Stimulated activated CD8-positive, alpha-beta memory T cell treated with anti-CD3 and anti-CD28 coated beads, Interleukin-7, amount 100 ng/mL, for 1 hour (primary cell): Measurements from ENCODE around the gene WNT3A.

Source experiments
- DNase-seq, 2 donors: peaks; one replicate each; pipeline ENCODE4 v3.0.0-alpha.2; 2020; ENCODE audit warnings: low read depth in 2 of 2

The WNT3A gene

DNA sequence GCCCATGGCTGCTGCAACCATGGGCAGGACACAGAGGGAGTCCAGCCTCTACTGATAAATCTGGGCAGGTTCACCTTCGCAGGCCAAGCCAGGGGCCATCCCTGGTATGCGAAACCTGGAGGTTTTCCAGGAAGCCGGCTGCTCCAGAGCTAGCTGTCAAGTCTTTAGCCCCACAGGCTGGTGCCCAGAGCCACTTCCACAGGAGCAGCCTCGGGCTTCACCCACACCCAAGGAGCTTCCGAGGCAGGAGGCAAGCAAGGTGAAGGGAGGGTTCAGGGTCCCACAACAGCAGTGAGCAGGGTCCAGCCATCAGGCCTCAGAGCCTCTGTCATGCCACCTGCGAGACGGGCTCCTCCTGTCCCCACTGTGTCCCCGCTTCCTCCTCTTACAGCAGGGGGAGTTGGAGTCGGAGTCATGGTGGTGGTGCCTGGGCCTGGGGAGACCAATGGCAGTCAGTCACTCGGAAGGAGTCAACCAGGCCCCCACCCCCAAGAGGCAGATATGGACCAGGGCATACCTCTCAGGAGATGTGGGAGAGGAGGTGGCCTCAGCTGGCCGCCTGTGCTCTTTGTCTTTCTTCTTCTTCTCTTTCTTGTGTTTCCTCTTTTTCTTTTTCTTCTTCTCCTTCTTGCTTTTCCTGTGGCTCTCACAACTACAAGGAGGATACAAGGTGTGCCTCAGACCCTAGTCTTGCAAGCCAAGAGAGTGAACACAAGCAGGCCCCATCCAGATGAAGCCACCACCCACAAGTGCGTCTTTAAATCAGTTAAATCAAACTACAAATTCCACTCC is 94.2 kb downstream of the WNT3A start:
- no peak for DNase-seq

- no peak for DNase-seq
Observed at GRCh38 chr1:228101614-228101993, 94.8 kb downstream of the WNT3A start.

DNA sequence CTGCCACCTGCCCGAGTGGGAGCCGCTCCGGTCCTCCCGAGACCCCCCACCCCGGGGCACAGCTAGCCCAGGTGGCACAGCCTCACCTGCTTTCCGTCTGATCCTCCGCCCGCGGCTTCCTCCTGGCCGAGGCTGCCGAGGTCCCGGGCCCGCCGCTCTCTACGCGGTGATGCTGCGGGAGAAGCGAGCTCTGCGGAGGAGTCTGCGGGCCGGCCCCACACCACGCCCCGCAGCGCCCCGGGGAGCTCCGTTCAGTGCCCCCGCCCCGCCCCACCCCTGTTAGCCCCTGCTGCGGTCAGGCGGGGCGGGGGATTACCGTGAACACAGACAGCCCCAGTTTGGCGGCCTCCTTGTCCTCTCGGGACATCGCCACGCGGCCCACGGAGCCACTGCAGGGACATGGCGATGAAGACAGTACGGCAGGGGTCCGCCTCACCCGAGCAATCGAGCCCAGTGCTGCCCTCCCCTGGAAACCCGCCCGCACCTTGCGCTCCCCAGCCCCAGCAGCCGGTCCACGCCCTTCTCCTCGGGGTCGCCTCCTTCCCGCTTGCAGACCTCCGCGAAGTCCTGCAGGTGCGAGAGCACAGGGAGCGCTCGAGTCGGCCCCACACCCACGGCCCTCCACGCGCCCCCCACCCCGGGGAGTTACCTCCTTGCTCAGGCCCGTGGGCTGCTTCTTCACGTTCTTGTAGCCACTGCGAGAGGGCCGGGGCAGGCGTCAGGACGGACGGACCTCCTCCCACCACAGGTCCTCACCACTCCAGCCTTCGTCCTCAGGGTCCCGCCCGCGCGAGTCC is 95.4 kb downstream of the WNT3A start:
- DNase-seq: no peak

DNA sequence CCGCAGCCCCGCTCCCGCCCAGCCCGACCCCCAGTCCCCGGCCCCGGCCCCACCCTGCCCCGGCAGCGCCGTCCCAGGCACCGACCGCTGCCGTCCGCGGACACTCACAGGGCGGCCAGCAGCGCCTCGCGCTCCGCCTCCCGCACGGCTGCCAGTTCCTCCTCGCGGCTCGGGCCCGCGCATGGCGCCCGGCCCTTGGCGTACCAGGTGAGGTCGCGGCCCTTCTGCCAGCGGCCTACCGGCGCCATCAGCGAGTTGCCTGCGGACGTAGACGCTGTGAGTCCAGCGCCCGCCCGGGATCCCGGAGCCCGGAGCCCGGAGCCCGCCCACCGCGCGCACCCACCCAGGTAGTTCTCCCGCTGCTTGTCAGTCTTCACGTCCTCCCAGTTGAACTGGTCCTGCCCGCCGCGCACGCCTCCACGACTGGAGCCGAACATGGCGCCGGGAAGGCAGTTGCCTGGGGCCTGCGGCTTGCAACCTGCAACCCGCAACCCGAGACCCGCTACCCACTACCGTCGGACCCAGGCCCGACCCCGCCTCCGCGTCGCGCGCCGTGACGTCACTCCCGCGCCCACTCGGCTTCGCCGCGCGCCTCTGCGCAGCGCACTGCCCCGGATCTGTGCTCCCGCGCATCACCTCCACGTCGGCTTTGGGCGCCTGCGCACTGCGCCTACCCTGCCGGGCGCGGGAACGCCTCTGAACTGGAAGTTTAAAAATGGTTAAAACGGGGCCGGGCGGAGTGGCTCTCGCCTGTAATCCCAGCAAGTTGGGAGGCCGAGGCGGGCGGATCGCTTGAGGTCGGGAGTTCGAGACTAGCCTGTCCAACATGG is 96.2 kb downstream of the WNT3A start, which contains the start of gene C1orf35:
C1orf35 (minus strand) TSS at position 535 of the 830 bp plus-strand sequence; CDS start at position 437, 98 bp downstream.
- peak; percentile 88 to 90 for DNase-seq

DNA sequence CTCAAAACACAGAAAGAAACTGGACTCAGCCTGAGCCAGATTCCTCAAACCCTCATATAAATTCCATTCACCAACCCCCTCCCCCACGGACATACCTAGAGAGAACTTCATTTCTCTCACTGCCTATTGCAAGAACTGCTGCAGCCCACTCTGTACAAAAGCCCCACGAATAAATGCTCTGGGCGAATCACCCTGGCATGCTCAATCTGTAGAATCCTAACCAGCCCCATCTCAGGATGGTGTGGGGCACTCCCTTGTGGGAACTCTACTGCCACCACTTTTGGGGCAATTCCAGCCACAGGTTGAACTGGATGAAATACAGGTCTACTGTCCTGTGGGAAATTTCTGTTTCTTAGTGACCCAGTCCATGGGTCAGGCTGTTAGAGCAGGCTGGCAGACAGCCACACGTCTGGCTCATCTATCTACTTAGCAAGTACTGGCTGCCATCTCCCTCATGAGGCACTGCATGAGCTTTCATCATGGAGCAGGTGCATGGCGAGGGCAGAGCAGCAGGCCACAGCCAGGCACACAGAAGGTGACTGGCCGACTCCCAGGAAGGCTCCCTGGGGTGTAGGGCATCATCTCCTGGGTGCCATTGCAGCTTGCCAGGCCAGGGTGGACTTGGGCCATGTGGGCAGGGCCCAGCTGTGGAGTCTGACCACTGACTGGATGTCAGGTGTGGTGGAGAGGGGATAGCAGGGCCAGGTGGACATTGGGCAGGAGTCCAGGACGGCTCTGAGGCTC is 97.9 kb downstream of the WNT3A start:
- no peak for DNase-seq

GRCh38 chr1:228105270-228105995 is 98.6 kb downstream of the WNT3A start:
- DNase-seq: no peak

- DNase-seq: no peak
Observed at GRCh38 chr1:228105996-228106799, 99.4 kb downstream of the WNT3A start.

GRCh38 chr1:228106800-228107054 is 99.9 kb downstream of the WNT3A start:
- DNase-seq: no peak

DNA sequence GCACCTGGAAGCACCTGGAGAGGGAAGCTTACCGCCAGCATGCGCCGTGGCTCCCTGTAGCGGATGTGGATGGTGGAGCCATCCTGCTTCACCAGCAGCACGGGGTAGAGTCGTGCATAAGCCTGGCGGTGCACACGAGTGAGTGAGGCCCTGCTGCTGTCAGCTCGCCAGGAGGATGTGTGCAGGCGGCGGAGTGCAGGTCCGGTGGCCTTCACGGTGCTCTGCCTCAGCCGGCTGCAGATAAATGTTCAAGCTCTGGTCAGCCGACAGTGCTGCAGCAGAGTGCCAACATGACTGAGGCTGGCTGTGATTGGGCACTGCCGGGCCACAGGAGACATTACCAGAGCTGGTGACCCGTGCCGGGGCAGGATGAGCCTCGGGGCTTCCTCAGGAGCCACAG is 100.8 kb downstream of the WNT3A start:
- no peak for DNase-seq

DNA sequence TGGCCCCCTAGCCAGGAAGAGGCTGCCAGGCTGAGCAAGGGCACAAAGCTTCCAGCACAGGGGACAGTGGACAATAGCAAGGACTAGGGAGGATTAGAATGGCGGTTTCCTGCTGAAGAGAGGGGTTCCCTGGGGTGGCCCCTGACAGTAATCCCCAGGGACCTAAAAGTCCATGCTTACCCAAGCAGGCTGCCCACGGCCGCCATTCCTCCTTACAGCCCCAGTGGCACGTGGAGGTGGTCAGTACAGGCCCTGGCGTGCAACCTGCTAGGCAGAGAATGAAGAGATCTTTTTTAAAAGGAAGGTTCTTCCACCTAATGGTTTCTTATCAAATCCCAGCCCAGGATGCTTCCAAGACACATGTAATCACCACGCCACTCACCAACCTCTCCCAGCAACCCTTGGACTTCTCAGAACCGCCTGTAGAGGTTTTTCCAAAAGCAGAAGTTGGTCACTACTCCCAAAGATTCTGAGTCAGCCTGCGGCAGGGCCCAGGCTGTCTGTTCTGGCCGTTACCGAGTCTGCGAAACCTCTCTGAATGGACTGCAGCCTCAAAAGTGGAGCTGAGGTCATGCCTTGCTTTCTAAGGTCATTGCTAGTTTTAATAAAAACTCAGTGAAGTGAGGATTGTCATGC is 101.4 kb downstream of the WNT3A start:
- DNase-seq: no peak

GRCh38 chr1:228108742-228109072 is 101.9 kb downstream of the WNT3A start:
- DNase-seq: no peak

DNA sequence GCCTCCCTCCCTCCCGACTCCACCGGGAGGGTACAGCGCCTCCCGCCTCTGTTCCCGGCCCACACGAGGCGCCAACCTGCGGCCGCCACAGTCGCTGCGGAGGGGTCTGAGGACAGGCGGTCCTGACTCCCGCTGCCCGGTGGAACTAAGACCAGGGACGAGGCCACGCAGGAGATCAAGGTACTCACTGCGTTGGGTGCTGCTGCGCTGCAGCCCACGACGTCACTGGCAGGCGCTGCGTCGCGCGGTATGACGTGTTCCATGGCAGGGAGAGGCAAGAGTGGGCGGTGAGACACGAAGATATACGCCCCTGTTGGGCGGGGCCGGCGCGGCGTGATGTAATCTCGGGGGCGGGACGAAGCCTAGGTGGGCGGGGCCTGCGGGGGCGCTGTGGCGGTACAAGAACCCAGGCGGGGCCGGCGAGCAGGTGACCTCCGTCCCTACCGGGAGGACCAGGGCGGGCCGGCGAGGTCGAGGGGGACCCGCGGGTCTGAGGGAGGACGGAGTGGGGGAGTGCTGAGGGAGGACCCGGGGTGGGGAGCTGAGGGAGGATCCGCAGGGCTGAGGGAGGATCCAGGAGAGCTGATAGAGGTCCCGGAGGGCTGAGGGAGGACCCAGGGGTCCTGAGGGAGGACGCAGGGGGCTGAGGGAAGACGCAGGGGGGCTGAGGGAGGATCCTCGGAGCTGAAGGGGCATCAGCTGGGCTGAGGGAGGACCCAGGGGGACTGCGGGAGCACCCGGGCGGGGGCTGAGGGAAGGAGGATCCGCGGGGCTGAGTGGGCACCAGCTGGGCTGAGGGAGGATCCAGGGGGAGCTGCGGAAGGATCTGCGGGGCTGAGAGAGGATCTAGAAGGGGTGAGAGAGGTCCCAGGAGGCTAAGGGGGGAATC is 102.5 kb downstream of the WNT3A start, which contains the start of gene MRPL55:
MRPL55 (minus strand) TSS at position 227 of the 889 bp plus-strand sequence. CDS start 1,039 bp downstream, outside the sequence.
- peak; percentile 99 to 100 for DNase-seq

- no peak for DNase-seq
Observed at GRCh38 chr1:228109962-228110488, 103.2 kb downstream of the WNT3A start.

- no peak for DNase-seq
Observed at GRCh38 chr1:228110556-228110955, 103.8 kb downstream of the WNT3A start.
